ENCODE results near the gene NRROS. TPM values are rescaled to one million over a fixed set of nuclear protein-coding genes. Genes with fewer than 3 reads are reported as not detected.
A peak's percentile ranks its signal among the peaks of the same experiment; 100 is the strongest.
"Not testable (repeated sequence)": the region's sequence is repeated elsewhere in the genome, so short reads cannot be mapped to it uniquely, and the experiment has no call there.

Gene NRROS
- polyA plus RNA-seq, 1 of the 3 experiments (the other 2 are of a cell fraction), result 0.25 TPM

GRCh38 chr3:196609805-196610515, 29.5 kb upstream of the NRROS start (continued):
- TF ChIP-seq JUND (IDR thresholded peaks at IDR 0.05), result no peak

DNA sequence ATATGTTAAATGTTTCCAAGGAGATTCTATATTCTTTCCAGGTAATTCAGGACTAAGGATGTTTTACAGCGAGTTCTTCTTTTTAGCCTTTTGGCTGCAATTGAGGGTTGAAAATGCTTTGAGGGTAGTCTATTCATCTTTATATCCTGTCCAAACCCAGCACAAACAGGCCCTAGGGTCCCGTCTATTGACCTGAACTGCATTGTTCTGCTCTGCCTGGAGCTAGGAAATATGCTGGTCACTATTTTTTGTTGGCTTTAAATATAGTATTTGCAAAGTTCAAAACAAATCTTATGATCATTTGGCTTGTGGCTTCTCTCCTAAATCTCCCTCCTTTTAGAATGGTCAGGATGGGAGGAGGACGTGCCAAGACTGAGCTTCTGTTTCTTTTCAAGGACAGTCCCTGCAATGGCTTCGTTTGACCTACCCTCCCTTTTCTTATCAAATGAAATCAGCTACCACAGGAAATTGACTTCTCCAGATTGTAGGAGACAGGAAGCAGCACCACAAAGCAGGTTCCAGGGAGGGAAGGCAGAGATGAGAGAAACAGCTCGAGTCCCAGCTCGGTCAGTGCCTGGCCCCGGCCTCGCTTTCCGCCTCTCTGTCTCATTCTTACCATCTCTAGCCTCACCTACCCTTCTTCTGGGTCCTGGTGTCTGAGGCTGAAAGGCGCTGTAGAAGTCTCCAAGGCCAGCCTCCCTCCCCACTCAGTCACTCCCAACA, 27.6 kb upstream of the NRROS start:
- H3K36me3 ChIP-seq (replicated peaks in 1 of 2; ENCODE audit: control insufficient read depth in 1 of 2, insufficient read depth in 2 of 2, low read length in 1 of 2), result no peaks in the 10 kb centered on the region
- peaks cover 7 to 9% of the 10 kb centered on the region in 2 experiments; a peak in 2 of 4 replicates for H3K4me1 ChIP-seq (ENCODE audit: control insufficient read depth in 1 of 2, insufficient read depth in 2 of 2, low read depth in 1 of 2, low read length in 1 of 2)
- H3K9ac ChIP-seq, result no peak overlapping the region
- peak; percentile 48 for DNase-seq
- peak overlapping the region; percentile 33 for H3K4me2 ChIP-seq
- no peak for TF ChIP-seq RFX5 (IDR thresholded peaks at IDR 0.05; ENCODE audit: low read length)
- no peak for TF ChIP-seq USF2 (IDR thresholded peaks at IDR 0.05; ENCODE audit: borderline replicate concordance, low read depth, low read length)
- H3K9me3 ChIP-seq, result 0 out of 2 replicates have a peak, but pooled peaks cover 3% of the 10 kb centered on the region
- WGBS (ENCODE audit: low lambda C conversion rate), result 78% methylated on average over 10 of the region's 10 CpGs
- H3F3A ChIP-seq (replicated peaks; ENCODE audit: insufficient read depth), result no peaks in the 10 kb centered on the region
- H3K79me2 ChIP-seq (ENCODE audit: insufficient read depth), result no peaks in the 10 kb centered on the region
- H3K4me3 ChIP-seq (ENCODE audit: low read depth in 2 of 2, low read length in 1 of 2), result no peak overlapping the region
- POLR2A ChIA-PET, result no interaction called here
- H3K27me3 ChIP-seq (ENCODE audit: insufficient read depth), result no peaks in the 10 kb centered on the region
- no peaks in the 10 kb centered on the region for H4K20me1 ChIP-seq (ENCODE audit: insufficient read depth)
- H3K9me2 ChIP-seq, result no peaks in the 10 kb centered on the region
- peak overlapping the region; percentile 78 for H2AFZ ChIP-seq (ENCODE audit: low read depth)
- CTCF ChIA-PET, result interaction anchor here (0.7 to 3.6 kb wide), 3 partner anchors 28 to 122 kb away, joined by 3 to 20 read pairs (median 3); no protein-coding TSS in a partner anchor
- H3K27ac ChIP-seq (ENCODE audit: low read depth in 2 of 2, low read length in 1 of 2), result peak overlapping the region in 1 of 2 experiments; percentile 54; a peak in 2 of 4 replicates

DNA sequence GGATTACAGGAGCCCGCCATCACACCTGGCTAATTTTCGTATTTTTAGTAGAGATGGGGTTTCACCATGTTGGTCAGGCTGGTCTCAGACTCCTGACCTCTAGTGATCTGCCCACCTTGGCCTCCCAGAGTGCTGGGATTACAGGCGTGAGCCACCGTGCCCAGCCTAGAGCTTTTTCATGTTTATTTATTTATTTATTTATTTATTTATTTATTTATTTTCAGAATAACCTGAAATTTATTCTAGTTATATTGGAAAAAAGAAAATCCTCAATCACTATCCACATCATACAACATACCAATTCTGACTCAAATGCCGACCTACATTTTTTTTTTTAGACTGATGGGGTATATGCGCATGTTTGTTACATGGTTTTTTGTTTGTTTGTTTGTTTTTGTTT, 24.3 kb upstream of the NRROS start:
- H3K4me3 ChIP-seq (ENCODE audit: low read depth in 2 of 2, low read length in 1 of 2); H3K4me1 ChIP-seq (ENCODE audit: control insufficient read depth in 1 of 2, insufficient read depth in 2 of 2, low read depth in 1 of 2, low read length in 1 of 2); H3K79me2 ChIP-seq (ENCODE audit: insufficient read depth); H2AFZ ChIP-seq (ENCODE audit: low read depth); H3K4me2 ChIP-seq; H3K9ac ChIP-seq; H3K27me3 ChIP-seq (ENCODE audit: insufficient read depth); H3K9me2 ChIP-seq; DNase-seq; H4K20me1 ChIP-seq (ENCODE audit: insufficient read depth); H3K27ac ChIP-seq (ENCODE audit: low read depth in 2 of 2, low read length in 1 of 2); H3K36me3 ChIP-seq (replicated peaks in 1 of 2; ENCODE audit: control insufficient read depth in 1 of 2, insufficient read depth in 2 of 2, low read length in 1 of 2); POLR2A ChIA-PET; H3K9me3 ChIP-seq; CTCF ChIA-PET; H3F3A ChIP-seq (replicated peaks; ENCODE audit: insufficient read depth): not testable (repeated sequence)
- 94% methylated on average over 6 of the region's 6 CpGs for WGBS (ENCODE audit: low lambda C conversion rate)

DNA sequence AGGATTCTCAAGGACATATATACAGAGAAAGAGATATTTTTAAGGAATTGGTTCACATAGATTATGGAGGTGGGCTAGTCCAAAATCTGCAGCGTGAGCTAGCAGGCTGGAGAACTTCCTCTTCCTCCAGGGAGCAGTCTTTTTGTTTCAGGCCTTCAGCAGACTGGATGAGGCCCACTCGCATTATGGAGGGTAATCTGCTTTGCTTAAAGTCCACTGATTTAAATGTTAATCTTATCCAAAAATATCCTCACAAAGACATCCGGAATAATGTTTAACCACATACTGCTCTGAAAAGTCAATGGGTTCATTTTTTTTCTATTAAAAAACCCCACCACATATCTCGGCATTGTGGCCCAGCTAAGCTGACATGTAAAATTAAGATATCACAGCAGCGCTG, 22.2 kb upstream of the NRROS start:
- H3K36me3 ChIP-seq (replicated peaks in 1 of 2; ENCODE audit: control insufficient read depth in 1 of 2, insufficient read depth in 2 of 2, low read length in 1 of 2), result no peaks in the 10 kb centered on the region
- WGBS (ENCODE audit: low lambda C conversion rate), result 78% methylated on average over 5 of the region's 5 CpGs
- H3K4me3 ChIP-seq (ENCODE audit: low read depth in 2 of 2, low read length in 1 of 2), result no peak overlapping the region
- CTCF ChIA-PET, result interaction anchor here (1.7 kb wide), 1 partner anchor 8 kb away, joined by 4 read pairs; no protein-coding TSS in a partner anchor
- no peaks in the 10 kb centered on the region for H3K9me3 ChIP-seq
- no peaks in the 10 kb centered on the region for H3F3A ChIP-seq (replicated peaks; ENCODE audit: insufficient read depth)
- POLR2A ChIA-PET, result no interaction called here
- no peaks in the 10 kb centered on the region for H3K27me3 ChIP-seq (ENCODE audit: insufficient read depth)
- no peak overlapping the region for H3K9ac ChIP-seq
- H2AFZ ChIP-seq (ENCODE audit: low read depth), result no peak overlapping the region
- H3K27ac ChIP-seq (ENCODE audit: low read depth in 2 of 2, low read length in 1 of 2), result no peak overlapping the region
- no peak overlapping the region for H3K4me2 ChIP-seq
- no peaks in the 10 kb centered on the region for H3K79me2 ChIP-seq (ENCODE audit: insufficient read depth)
- DNase-seq, result no peak
- no peaks in the 10 kb centered on the region for H3K9me2 ChIP-seq
- H3K4me1 ChIP-seq (ENCODE audit: control insufficient read depth in 1 of 2, insufficient read depth in 2 of 2, low read depth in 1 of 2, low read length in 1 of 2), result peaks cover 4% of the 10 kb centered on the region in 2 experiments; a peak in 2 of 4 replicates
- no peaks in the 10 kb centered on the region for H4K20me1 ChIP-seq (ENCODE audit: insufficient read depth)
- no peak for TF ChIP-seq IRF3 (IDR thresholded peaks at IDR 0.05; ENCODE audit: low read depth, low read length)
- TF ChIP-seq, protein P1, sequence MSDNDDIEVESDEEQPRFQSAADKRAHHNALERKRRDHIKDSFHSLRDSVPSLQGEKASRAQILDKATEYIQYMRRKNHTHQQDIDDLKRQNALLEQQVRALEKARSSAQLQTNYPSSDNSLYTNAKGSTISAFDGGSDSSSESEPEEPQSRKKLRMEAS (IDR thresholded peaks at IDR 0.05; ENCODE audit: low read depth), result no peak
- no peak for TF ChIP-seq CTCF (IDR thresholded peaks at IDR 0.05)
- TF ChIP-seq NFIC (IDR thresholded peaks at IDR 0.05; ENCODE audit: borderline replicate concordance), result no peak
- TF ChIP-seq ELF1 (IDR thresholded peaks at IDR 0.05), result no peak
- TF ChIP-seq FOXJ3 (CRISPR knock-in tag; IDR thresholded peaks at IDR 0.05), result no peak
- no peak for TF ChIP-seq NRF1 (IDR thresholded peaks at IDR 0.05; ENCODE audit: low read depth, low read length)
- TF ChIP-seq EP300 (IDR thresholded peaks at IDR 0.05; ENCODE audit: borderline replicate concordance in 1 of 2, low read depth in 1 of 2, low read length in 1 of 2), result no peak
- TF ChIP-seq TAF1 (IDR thresholded peaks at IDR 0.05; ENCODE audit: borderline replicate concordance, low read depth, low read length), result no peak
- TF ChIP-seq FOSL2 (IDR thresholded peaks at IDR 0.05; ENCODE audit: borderline replicate concordance, low read depth), result no peak
- no peak for TF ChIP-seq RAD21 (IDR thresholded peaks at IDR 0.05; ENCODE audit: low read length)
- no peak for TF ChIP-seq GABPA (IDR thresholded peaks at IDR 0.05; ENCODE audit: low read depth)
